Activated CD4-positive, alpha-beta T cell treated with anti-CD3 and anti-CD28 coated beads for 1 hour (primary cell): ENCODE data around the gene TMEM233.

ENCODE experiments used
- DNase-seq: peaks from one replicate; pipeline ENCODE4 v3.0.0-alpha.2; 2020

The TMEM233 gene

DNA sequence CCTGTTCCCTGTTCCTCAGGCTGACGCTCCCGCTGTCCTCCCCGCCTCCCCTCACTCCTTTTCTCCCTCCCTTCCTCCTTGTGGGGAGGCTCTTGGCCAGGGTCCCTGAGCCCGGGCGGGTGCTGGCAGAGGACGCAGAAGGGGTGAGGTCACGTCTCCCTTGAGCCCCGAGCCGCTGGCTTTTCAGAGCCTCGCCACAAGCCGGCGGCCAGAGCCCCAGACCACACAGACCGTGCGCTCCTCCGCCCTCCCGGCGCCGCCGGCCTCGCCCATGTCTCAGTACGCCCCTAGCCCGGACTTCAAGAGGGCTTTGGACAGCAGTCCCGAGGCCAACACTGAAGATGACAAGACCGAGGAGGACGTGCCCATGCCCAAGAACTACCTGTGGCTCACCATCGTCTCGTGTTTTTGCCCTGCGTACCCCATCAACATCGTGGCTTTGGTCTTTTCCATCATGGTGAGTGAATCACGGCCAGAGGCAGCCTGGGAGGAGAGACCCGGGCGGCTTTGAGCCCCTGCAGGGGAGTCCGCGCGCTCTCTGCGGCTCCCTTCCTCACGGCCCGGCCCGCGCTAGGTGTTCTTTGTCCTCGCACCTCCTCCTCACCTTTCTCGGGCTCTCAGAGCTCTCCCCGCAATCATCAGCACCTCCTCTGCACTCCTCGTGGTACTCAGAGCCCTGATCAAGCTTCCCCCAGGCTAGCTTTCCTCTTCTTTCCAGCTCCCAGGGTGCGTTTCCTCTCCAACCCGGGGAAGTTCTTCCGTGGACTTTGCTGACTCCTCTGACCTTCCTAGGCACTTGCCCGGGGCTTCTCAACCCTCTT lies at the start of gene TMEM233:
Gene TMEM233 (plus strand): TSS at position 197 of the 821 bp plus-strand sequence. CDS start 75 bp downstream, at position 272.
- no peak for DNase-seq

DNA sequence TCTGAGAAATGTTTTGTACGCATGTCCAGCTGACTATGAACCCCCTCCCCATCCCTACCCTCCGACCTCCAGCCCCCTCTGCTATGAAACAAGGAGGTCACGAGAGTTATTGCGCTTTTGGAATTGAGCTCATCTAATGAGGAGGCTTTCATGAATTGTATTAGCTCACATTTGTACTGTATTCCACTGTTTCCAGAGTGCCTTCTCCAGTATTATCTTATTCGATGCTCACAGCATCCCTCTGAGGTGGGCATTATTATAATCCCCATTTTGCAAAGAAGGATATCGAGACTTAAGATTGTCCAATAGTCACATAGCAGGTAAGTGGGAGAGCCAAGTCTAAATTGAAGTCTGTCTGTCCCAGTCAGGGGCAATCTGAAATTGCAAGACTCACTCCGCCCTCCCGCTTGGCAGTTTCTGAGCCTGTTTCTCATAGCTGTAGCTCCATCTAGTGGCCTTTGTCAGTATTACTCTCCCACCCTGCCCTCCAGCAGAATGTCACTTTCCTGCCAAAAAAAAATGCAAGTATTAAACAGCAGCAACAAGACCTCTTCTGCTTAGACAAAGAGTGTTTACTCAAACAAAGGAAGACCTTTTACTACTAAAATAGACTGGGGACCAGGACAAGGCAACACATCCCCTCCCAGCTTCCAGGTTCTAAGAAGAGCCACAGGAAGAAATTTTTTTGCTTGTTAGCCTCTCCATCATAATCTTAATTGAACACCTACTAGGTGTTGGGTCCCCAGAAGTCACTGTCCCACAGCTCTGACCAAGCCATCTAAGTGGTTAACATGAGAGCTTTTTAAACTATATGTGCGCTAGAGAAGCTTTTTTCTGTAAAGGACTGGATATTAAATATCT lies 48.6 kb upstream of the TMEM233 start:
- peak; percentile 9 for DNase-seq

DNA sequence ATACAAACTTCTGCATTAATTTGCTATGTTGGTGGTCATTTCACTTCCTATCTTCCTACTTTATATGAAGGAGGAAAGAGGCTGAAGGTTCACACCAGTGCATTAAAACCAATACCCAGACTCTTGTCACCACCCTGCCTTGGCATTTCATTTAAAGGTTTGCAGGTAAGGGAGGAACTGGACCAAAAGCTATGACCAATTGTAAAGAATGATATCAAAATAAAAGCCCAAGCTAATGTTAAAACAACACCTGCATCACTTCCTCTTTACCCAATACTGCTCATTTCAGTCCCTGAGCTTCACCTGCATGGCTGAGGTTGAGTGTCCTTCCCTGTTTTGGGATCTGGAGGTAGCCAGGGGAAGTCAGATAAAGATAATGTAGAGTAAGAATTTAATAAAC lies 47.2 kb upstream of the TMEM233 start:
- DNase-seq: no peak

DNA sequence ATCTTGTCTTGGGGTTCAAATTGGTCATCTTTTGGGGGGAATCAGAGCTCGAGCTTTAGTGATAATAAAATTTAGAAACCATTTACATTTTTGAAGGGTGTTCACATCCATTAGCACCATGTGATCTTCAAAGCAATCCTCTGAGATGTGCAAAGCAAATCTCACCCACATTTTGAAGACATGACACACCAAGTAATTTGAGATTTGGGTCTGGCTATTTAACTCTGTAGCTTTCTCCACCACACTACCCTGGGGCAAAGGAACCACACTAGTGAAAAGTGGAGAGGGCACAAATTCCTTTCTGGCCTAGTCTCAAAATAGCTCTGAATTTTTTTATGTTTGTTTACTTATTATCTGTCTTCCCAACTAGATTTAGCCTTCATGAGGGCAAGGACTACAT lies 46.6 kb upstream of the TMEM233 start:
- no peak for DNase-seq

DNA sequence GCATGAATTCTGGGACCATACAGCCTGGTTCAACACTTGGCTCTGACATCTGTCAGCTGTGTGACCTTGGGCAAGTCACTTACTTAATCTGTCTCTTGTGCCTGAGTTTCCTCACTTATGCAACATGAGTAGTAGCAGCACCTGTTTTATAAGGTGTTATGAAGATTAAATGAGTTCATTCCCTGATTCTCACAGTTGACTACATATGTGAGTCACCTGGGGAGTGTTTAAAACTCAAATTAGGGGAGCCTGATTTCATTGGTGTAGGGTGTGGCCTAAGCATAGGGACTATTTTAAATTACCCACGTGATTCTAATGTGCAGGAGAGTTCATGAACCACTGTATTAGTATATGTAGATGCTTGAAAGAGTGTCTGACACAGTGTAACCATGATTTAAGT lies 36.7 kb upstream of the TMEM233 start:
- DNase-seq: no peak

DNA sequence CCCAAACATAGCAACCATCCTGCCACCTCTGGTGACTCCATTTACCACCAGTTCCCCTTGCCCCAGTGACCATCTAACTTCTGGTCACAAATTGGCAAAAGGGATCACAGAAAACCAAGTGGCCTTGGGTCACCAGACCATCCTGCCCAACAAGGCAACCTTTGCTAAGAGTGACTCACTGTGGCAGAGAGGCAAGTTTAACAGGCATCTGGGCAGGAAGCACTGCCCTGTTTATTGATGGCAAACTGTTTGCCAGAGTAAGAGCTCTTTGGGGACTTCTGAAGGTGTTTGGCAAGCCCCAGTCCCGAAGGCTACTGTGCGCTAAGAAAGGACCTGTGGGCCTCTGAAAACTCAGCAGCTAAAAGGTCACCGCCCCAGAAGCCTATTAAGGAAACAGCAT lies 28.2 kb upstream of the TMEM233 start:
- DNase-seq: no peak

DNA sequence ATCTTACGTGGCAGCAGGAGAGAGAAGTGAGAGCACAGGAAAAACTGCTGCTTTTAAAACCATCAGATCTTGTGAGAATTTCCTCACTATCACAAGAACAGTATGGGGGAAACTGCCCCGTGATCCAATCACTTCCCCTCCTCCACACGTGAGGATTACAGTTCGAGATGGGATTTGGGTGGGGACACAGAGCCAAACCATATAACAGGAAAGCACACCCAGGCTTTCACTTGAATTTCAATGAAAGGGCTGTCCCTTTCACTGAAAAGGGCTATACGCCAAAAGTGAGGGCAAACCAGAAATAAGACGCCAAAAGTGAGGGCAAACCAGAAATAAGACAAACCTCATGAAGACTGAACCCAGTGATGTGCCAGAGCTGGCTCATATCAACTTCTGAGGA lies 22.8 kb upstream of the TMEM233 start:
- DNase-seq: no peak

DNA sequence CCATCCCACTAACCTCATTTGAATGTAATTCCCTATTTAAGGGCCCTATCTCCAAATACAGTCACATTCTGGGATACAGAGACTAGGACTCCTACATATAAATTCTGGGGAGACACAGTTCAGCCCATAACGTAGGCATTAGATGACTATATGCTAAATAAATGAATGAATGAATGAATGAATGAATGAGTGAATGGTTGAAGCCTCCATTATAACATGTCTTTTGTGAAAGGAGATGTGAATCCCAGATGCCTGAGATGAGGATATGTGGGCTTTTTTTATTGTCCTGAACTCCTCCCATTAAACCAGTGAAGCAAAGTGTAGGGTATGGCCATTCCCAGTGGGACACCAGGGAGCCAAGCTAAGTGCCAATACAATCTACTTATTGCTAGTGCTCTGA lies 20.5 kb upstream of the TMEM233 start:
- no peak for DNase-seq

DNA sequence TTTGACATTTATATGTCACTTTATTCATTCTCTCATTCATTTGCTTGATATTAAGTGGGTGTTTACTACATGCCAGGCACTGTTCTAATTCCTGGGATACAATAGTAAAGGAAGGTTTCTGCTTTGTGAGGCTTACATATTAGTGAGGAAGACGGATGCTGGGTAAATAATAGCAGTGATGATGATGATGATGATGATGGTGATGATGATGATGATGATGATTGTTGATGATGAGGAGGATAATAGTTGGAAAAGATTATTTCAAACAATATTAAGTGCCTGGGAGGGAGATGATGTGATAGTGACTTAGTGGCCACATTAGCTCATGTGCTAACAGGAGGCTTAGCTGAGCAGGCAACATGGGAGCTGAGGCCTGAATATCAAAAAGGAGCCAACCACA lies 19.3 kb upstream of the TMEM233 start:
- DNase-seq: no peak

DNA sequence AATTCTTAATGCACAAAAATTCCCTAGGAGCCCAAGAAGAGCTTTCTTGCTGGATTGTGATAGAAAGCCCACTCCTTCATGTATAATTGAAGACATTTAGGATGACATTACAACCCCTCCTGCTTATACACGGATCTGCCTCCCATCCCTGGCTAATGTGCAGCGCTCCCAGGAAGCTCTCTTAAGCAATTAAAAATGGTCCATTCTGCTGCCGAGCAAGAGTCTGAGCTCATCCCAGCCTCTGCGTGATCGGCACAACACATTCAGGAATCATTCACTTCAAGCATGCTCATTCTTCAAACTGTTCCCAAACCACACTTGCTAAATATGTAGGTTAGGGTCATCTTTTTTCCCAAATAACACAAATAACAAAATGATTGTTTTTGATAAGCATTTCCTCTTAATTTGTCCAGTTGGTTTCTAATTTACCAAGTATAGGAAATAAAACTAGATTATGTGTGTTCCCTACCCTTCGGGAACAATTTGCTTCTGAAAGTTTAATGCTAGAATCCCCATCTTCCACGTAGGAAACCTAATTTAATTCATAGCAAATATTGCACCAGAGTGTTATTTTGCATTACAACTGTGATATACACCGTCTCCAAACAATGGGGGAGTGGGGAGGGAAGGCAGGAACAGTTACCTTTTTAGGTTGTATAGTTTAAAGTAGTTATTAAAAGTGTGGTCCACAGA lies 17.3 kb upstream of the TMEM233 start:
- DNase-seq: no peak

DNA sequence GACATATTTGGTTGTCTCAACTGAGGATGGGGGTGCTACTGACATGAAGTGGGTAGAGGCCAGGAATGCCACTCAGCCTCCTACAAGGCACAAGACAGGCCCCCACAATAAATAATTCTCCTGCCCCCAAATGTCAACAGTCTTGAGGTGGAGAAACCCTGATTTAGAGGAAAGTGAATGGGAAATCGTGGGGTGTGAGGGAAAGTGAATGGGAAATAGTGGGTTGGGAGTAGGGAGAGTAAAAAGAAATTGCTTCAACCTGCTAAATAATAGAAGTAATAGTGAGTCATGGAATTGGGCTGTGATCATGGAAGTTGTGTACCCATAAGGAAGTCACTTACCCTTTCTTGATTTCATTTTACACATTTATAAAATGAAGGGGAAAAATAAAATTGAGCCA lies 16.7 kb upstream of the TMEM233 start:
- DNase-seq: no peak

DNA sequence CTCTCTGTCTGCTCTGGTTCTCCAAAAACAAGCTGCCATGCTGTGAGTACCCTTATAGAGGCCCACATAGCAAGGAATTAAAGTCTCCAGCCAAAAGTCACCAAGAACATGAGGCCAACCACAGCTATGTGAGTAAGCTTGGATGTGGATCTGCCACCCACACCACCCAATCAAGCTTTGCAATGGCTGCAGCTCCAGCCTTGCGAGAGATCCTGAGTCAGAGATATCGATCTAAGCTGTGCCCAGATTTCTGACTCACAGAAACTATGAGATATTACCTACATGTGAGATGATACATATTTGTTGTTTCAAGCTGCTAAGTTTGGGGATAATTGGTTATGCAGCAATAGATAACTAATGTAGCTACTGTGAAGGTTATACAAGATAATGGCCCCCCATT lies 15.5 kb upstream of the TMEM233 start:
- no peak for DNase-seq

DNA sequence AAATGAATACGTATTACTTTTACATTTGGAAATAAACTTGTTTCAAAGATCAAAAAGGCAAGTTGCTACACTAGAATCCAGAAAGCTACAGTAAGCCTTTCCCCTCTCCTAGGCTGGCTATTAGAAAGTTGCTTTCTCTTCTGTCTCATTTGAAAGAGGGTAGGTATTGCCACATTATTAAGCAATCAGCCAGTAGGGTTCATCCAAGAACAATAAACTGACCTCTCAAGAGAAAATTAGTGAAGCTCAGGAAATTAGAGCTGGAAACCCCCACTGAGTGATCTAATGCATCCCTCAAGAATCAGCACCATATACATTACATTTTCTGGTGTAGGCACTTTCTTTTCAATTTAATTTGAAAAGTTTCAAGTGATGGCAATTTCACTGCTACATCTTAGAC lies 4.5 kb upstream of the TMEM233 start:
- DNase-seq: no peak

DNA sequence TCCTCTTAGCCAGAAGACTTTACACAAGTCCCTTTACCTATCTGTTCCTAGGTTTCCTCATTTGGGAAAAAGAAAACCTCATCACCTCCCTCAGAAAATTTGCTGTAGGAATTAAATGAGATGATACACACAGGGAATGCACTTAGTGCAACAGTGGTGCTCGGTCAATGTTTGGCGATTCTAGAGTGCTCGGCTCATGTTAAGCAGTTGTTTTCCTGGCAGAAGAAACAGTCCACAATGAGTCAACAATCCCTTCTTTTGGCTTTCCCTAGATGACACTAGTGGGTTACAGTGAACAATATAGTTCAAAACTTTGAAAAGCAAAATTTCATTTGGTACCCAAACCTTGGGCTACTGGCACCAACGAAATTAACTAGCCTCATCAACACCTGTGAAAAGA lies 3.9 kb upstream of the TMEM233 start:
- no peak for DNase-seq

DNA sequence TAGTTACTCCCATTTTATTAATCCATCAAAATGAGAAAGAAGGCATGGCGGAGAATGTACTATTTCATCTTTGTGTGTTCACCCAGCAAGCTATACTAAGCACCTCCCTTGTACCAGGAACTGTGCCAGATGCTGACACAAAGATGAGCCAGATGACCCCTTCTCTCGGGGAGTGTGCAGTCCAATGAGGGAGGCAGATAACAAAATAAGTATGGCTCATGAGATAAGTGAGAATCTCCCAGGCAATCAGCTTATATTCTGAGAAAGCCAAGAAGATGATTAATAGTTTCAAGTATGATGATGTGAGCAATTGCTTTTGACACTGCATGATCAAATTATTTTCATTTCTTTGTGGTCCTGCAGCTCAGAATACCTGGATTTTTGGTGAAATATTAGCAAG lies 1.3 kb upstream of the TMEM233 start:
- no peak for DNase-seq

DNA sequence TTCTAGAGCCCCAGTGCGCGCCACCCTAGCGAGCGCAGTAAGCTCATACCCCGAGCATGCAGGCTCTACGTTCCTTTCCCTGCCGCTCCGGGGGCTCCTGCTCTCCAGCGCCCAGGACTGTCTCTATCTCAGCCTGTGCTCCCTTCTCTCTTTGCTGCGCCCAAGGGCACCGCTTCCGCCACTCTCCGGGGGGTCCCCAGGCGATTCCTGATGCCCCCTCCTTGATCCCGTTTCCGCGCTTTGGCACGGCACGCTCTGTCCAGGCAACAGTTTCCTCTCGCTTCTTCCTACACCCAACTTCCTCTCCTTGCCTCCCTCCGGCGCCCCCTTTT lies 791 bp downstream of the TMEM233 start:
- DNase-seq: no peak

DNA sequence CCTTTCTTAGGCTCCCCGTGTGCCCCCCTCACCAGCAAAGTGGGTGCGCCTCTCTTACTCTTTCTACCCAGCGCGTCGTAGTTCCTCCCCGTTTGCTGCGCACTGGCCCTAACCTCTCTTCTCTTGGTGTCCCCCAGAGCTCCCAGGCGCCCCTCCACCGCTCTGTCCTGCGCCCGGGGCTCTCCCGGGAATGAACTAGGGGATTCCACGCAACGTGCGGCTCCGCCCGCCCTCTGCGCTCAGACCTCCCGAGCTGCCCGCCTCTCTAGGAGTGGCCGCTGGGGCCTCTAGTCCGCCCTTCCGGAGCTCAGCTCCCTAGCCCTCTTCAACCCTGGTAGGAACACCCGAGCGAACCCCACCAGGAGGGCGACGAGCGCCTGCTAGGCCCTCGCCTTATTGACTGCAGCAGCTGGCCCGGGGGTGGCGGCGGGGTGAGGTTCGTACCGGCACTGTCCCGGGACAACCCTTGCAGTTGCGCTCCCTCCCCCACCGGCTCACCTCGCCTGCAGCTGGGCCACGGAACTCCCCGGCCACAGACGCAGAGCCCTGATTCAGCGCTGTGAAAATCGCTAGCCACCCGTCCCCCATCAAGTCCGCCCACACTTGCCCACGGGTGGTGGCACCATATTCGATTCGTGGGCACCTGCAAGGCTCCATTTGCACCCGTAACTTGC lies 1.3 kb downstream of the TMEM233 start:
- DNase-seq: no peak

DNA sequence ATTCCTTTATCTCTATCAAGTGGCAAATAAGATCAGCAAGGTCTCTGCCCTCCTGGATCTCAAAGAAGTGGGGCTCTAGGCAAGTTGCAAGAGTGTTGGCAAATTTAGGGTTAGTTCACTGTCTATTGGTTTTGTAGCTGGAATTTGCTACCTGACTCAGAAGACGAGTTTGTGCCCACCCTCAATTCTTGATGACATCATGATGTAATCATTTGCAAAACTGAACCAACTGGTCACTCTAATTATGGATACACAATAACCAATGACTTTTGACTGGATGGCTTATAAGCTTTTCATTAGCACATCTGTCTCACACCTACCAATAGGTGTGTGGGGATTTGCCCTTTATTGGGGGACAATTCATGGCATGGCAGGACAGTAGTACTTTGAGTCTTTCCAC lies 4.6 kb downstream of the TMEM233 start:
- DNase-seq: no peak

DNA sequence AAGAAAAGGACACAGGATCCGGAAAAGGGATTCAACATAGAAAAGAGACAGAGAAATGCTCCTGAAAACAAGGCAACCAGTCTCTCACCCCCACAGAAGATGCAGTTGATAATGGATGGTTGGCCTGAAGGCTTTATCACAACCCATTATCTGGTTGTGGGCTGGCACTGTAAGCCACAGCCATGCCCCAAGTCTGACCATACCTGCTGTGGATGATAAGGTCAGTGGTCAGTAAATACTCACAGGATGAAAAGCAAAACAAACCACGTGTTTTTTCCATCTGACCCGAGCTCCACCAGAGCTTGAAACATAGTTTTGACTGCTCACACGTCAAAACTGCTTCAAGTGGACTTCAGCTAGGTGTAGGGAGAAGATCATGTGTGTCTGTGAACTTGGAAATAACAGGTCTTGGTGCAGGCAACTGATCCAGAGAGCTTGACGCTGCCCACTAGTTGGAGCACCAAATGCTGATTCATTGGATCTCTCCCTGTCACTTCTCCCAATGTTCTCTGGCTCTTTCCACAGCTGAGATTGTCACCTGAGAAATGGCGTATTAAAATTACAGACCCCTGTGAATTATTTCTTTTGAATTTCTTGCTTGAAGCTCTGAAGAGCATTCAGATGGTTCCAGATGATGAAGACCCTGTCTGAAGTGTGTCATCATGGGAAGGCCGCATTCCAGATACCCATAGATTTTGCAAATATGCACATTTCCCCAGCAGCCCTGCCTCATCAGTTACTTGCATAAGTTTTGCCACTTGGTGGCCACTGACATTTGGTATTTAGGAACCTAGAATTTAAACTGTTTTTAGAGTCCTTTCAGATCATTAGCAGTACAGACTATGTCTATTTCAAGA lies 8.5 kb downstream of the TMEM233 start:
- no peak for DNase-seq

DNA sequence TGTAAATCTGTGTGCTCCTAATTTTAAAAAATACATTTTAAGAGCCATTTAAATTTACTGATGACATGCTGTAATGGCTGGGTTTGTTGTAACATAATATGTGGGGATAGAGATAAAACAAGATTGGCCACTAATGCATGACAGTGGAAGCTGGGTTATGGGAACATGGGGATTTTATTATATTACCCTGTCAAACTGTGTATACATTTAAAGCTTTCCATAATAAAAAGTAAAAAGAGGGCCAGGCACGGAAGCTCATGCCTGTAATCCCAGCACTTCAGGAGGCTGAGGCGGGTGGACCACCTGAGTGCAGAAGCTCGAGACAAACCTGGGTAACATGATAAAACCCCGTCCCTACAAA lies 9.1 kb downstream of the TMEM233 start:
- no peak for DNase-seq

DNA sequence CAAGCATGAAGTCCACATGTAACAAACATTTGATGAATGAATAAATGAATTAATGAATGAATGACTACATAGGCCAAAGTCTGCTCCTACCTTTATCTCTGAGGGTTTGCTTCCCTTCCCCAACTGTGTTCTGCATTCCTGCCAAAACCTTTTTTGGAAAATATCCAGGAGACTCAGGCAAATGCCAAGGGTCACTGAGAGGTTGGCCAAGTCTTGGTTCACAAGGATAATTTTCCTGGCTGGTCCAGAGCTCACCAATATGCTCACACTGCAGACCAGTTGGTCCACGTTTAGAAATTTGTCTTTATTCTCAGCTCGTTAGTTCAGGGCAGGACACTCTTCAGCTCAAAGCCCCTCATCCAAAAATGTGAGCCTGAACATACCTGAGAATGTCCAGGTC lies 10.2 kb downstream of the TMEM233 start:
- DNase-seq: no peak

DNA sequence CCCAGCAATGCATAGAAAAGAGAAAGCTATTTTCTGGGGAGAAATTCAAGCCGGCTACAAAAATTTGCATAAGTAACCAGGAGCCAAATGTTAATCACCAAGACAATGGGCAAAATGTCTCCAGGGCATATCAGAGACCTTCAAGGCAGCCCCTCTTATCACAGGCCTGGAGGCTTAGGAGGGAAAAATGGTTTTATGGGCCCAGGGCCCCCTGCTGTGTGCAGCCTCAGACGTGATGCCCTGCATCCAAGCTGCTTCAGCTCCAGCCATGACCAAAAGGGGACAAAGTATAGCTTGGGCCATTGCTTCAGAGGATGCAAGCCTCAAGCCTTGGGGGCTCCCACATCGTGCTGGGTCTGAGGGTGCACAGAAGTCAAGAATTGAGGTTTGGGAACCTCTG lies 15.8 kb downstream of the TMEM233 start:
- DNase-seq: no peak
